ENCODE results near the gene POMP. TPM values are rescaled to one million over a fixed set of nuclear protein-coding genes. Genes with fewer than 3 reads are reported as not detected.

Gene POMP
- total RNA-seq, 2 experiments from 2014 or later: 46.6 to 79.0 TPM

DNA sequence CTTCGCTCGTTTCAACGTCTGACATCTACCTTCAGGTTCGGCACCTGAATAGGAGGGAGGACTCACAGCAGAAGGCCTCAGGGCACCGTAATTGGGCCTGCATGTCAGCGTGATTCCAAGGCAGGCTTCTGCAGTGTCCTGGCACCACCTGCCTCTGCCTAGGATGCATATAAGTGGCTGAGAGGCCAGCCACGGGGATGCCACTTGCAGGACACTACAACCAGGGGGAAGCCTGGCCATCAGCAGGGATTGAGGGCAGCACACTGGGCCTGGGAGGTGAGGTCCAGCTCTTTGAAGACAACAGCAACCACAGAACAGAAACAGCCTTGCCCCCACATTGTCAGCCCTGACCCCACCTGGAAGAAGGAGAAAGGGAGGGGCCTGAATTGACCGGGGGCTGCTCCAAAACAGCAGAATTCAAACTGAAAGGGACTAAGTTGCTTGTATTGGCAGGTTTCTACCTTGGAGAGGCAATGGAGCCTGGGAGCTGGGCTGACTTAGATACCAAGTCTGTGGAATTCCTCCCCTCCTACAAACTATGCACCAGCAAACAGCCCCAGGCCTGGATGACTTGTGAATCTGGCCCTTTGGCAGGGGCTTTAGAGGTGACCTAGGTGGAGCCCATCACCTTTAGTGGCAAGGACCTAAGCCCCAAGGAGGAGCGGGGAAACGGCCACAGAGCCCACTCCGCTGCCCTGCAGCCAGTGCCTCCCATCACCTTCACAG, 34.1 kb upstream of the POMP start:
- intact Hi-C loops (cut with micrococcal nuclease; ENCODE audit: unreplicated experiment): no loop called here
- ChIA-PET CTCF (ENCODE audit: unreplicated experiment) (no interaction called here), POLR2A (no interaction called here)
- Histone ChIP-seq H2AFZ (ENCODE audit: low read length) (no peak overlapping the region), H3K9me2 (ENCODE audit: insufficient read depth, low read length) (no peaks in the 10 kb centered on the region), H3K4me3 (ENCODE audit: low read depth, low read length, poor library complexity, severe bottlenecking) (no peak overlapping the region), H3K9me3 (ENCODE audit: low read length) (no peaks in the 10 kb centered on the region), H3K4me2 (ENCODE audit: low read length) (no peak overlapping the region), H3K27ac (ENCODE audit: low read depth, low read length, poor library complexity, severe bottlenecking) (no peak overlapping the region), H3K79me2 (ENCODE audit: insufficient read depth, low read depth, low read length) (no peaks in the 10 kb centered on the region), H3K4me1 (ENCODE audit: insufficient read depth, low read length, poor library complexity, severe bottlenecking) (no peaks in the 10 kb centered on the region), H4K20me1 (ENCODE audit: insufficient read depth, low read length) (no peaks in the 10 kb centered on the region), H3K36me3 (ENCODE audit: insufficient read depth, low read length) (no peaks in the 10 kb centered on the region)
- no peak for DNase-seq (ENCODE audit: low spot score)
- BruUV-seq (replicated peaks): no TSS peak
- TF ChIP-seq EZH2phosphoT487 (IDR thresholded peaks at IDR 0.05; ENCODE audit: borderline replicate concordance, low read depth, low read length): no peak
- TF ChIP-seq, protein P1, sequence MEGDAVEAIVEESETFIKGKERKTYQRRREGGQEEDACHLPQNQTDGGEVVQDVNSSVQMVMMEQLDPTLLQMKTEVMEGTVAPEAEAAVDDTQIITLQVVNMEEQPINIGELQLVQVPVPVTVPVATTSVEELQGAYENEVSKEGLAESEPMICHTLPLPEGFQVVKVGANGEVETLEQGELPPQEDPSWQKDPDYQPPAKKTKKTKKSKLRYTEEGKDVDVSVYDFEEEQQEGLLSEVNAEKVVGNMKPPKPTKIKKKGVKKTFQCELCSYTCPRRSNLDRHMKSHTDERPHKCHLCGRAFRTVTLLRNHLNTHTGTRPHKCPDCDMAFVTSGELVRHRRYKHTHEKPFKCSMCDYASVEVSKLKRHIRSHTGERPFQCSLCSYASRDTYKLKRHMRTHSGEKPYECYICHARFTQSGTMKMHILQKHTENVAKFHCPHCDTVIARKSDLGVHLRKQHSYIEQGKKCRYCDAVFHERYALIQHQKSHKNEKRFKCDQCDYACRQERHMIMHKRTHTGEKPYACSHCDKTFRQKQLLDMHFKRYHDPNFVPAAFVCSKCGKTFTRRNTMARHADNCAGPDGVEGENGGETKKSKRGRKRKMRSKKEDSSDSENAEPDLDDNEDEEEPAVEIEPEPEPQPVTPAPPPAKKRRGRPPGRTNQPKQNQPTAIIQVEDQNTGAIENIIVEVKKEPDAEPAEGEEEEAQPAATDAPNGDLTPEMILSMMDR (conservative IDR thresholded peaks at IDR 0.05; ENCODE audit: low read length): no peak

DNA sequence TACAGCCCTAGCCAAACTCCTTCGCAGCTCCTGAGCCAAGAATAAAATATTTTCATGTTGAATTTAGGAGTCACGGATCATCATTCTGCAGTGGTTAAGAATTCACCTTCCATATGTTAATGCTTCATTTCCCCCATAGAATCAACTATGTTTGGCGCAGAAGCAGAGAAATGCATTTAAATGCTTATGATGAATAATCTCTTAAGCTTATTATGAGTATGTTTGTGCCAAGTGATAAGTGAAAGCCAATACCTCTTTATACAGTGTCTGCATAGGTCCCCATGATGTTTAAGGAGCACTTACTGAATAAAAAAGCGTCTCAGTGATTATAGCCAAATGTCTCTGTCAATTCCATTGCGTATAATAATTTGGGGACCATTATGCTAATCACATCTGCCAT, 32.7 kb upstream of the POMP start:
- Histone ChIP-seq H2AFZ (ENCODE audit: low read length) (no peak overlapping the region), H3K9me3 (ENCODE audit: low read length) (no peaks in the 10 kb centered on the region), H4K20me1 (ENCODE audit: insufficient read depth, low read length) (no peaks in the 10 kb centered on the region), H3K4me3 (ENCODE audit: low read depth, low read length, poor library complexity, severe bottlenecking) (no peak overlapping the region), H3K4me1 (ENCODE audit: insufficient read depth, low read length, poor library complexity, severe bottlenecking) (no peaks in the 10 kb centered on the region), H3K9me2 (ENCODE audit: insufficient read depth, low read length) (no peaks in the 10 kb centered on the region), H3K36me3 (ENCODE audit: insufficient read depth, low read length) (no peaks in the 10 kb centered on the region), H3K27ac (ENCODE audit: low read depth, low read length, poor library complexity, severe bottlenecking) (no peak overlapping the region), H3K79me2 (ENCODE audit: insufficient read depth, low read depth, low read length) (no peaks in the 10 kb centered on the region), H3K4me2 (ENCODE audit: low read length) (no peak overlapping the region)
- intact Hi-C loops (cut with micrococcal nuclease; ENCODE audit: unreplicated experiment): no loop called here
- no peak for DNase-seq (ENCODE audit: low spot score)
- no TSS peak for BruUV-seq (replicated peaks)
- CTCF ChIA-PET (ENCODE audit: unreplicated experiment): no interaction called here
- POLR2A ChIA-PET: no interaction called here
- TF ChIP-seq, protein P1 (conservative IDR thresholded peaks at IDR 0.05; ENCODE audit: low read length): no peak
- TF ChIP-seq EZH2phosphoT487 (IDR thresholded peaks at IDR 0.05; ENCODE audit: borderline replicate concordance, low read depth, low read length): no peak

DNA sequence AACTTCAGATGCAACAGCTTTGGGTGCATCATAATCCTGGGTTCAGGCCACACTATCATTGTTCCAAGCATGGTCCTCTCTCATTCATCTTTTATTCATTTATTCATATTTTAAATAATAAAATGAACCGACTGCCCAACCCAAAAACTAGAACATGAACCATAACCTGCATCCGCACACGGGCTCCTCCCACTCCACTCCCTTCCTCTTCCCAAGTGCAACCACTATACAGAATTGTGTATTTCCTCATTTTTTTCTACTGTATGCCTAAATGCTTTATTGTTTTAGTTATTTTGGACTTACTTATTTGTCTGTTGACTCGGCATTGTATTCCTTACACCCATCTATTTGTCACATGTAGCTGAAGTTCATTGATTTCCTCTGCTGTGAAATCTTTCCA, 30.7 kb upstream of the POMP start:
- Histone ChIP-seq H2AFZ (ENCODE audit: low read length) (no peak overlapping the region), H3K4me2 (ENCODE audit: low read length) (no peak overlapping the region), H3K36me3 (ENCODE audit: insufficient read depth, low read length) (no peaks in the 10 kb centered on the region), H3K9me3 (ENCODE audit: low read length) (no peaks in the 10 kb centered on the region), H3K27ac (ENCODE audit: low read depth, low read length, poor library complexity, severe bottlenecking) (no peak overlapping the region), H4K20me1 (ENCODE audit: insufficient read depth, low read length) (no peaks in the 10 kb centered on the region), H3K4me1 (ENCODE audit: insufficient read depth, low read length, poor library complexity, severe bottlenecking) (no peaks in the 10 kb centered on the region), H3K4me3 (ENCODE audit: low read depth, low read length, poor library complexity, severe bottlenecking) (no peak overlapping the region), H3K9me2 (ENCODE audit: insufficient read depth, low read length) (no peaks in the 10 kb centered on the region), H3K79me2 (ENCODE audit: insufficient read depth, low read depth, low read length) (no peaks in the 10 kb centered on the region)
- ChIA-PET POLR2A (interaction anchor here (0.6 to 1.0 kb wide), 2 partner anchors 11 to 27 kb away, joined by 4 read pairs; no protein-coding TSS in a partner anchor), CTCF (ENCODE audit: unreplicated experiment) (no interaction called here)
- no peak for DNase-seq (ENCODE audit: low spot score)
- intact Hi-C loops (cut with micrococcal nuclease; ENCODE audit: unreplicated experiment): no loop called here
- no peak for TF ChIP-seq EZH2phosphoT487 (IDR thresholded peaks at IDR 0.05; ENCODE audit: borderline replicate concordance, low read depth, low read length)
- TF ChIP-seq, protein P1 (conservative IDR thresholded peaks at IDR 0.05; ENCODE audit: low read length): no peak
- BruUV-seq (replicated peaks): no TSS peak
